ENCODE data around the gene NUP205.
A peak's percentile ranks its signal among the peaks of the same experiment; 100 is the strongest.

NUP205 gene, protein sequence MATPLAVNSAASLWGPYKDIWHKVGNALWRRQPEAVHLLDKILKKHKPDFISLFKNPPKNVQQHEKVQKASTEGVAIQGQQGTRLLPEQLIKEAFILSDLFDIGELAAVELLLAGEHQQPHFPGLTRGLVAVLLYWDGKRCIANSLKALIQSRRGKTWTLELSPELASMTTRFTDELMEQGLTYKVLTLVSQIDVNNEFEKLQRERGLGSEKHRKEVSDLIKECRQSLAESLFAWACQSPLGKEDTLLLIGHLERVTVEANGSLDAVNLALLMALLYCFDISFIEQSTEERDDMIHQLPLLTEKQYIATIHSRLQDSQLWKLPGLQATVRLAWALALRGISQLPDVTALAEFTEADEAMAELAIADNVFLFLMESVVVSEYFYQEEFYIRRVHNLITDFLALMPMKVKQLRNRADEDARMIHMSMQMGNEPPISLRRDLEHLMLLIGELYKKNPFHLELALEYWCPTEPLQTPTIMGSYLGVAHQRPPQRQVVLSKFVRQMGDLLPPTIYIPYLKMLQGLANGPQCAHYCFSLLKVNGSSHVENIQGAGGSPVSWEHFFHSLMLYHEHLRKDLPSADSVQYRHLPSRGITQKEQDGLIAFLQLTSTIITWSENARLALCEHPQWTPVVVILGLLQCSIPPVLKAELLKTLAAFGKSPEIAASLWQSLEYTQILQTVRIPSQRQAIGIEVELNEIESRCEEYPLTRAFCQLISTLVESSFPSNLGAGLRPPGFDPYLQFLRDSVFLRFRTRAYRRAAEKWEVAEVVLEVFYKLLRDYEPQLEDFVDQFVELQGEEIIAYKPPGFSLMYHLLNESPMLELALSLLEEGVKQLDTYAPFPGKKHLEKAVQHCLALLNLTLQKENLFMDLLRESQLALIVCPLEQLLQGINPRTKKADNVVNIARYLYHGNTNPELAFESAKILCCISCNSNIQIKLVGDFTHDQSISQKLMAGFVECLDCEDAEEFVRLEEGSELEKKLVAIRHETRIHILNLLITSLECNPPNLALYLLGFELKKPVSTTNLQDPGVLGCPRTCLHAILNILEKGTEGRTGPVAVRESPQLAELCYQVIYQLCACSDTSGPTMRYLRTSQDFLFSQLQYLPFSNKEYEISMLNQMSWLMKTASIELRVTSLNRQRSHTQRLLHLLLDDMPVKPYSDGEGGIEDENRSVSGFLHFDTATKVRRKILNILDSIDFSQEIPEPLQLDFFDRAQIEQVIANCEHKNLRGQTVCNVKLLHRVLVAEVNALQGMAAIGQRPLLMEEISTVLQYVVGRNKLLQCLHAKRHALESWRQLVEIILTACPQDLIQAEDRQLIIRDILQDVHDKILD (N-terminal part only)

GRCh38 chr7:135557455-135558336, at the start of gene NUP205:
Gene NUP205 (plus strand): TSS chr7:135557917. CDS start chr7:135557945, 28 bp downstream.
- peak; percentile 50 to 61 (median 55) for DNase-seq (ENCODE audit: low read depth in 3 of 3)

- DNase-seq (ENCODE audit: low read depth in 3 of 3) = peak in 1 of 3 experiments; percentile 13
These were observed 48.7 kb upstream of the NUP205 start for GRCh38 chr7:135508883-135509588.

DNA sequence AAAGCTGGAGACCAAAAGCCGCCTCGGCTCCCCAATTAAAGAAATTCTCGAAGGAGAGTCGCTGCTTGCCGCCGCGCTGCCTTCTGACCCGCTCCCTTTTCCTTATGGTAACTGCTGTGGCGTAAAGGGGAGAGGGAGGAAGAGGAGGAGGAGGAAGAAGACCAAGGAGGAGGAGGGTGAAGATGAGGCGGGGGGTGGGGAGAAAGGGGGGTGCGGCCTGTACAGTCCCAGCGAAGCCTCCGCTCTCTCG, 48.2 kb upstream of the NUP205 start:
- no peak for DNase-seq (ENCODE audit: low read depth in 3 of 3)

DNA sequence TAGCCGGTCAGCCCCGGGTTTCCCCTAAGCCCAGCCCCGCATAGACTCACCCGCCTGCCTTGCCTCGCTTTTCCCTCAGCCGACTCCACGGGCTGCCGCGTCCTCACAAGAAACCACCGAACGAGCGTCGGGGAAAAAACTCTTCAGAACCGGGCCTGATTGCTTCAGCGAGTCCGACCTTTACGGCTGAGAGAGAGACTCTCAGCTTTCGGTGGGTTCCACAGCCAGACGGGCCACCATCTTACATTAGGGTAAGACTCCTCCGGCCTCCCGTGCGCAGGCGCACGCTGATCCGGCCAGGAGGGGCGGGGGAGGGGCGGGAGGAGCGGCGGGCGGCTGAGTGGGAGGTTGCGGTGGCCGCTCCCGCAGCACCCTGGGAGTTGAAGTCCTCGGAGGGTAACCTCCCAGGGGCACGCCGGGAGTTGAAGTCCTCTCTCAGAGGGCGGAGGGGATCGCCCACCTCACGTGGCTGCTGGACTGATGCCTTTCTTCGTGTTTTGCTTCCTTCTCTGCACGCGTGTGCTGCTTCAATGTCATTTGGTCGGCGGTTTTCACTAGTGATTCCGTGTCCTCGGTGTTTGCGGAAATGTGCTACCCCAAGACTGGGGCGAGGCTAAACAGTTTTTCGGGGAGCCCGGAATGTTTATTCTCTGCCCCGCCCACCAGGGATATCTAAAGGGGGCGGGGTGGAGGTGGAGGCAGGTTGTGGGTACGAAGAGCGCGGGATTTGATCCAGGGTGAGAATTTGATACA, 47.7 kb upstream of the NUP205 start, which contains the start of gene CNOT4:
Gene CNOT4 (minus strand): TSS at position 264 of the 753 bp plus-strand sequence. CDS start 71,771 bp downstream, outside the sequence.
- peak; percentile 93 to 97 (median 95) for DNase-seq (ENCODE audit: low read depth in 3 of 3)

- no peak for DNase-seq (ENCODE audit: low read depth in 3 of 3)
These were observed 47.0 kb upstream of the NUP205 start for GRCh38 chr7:135510592-135511183.

DNA sequence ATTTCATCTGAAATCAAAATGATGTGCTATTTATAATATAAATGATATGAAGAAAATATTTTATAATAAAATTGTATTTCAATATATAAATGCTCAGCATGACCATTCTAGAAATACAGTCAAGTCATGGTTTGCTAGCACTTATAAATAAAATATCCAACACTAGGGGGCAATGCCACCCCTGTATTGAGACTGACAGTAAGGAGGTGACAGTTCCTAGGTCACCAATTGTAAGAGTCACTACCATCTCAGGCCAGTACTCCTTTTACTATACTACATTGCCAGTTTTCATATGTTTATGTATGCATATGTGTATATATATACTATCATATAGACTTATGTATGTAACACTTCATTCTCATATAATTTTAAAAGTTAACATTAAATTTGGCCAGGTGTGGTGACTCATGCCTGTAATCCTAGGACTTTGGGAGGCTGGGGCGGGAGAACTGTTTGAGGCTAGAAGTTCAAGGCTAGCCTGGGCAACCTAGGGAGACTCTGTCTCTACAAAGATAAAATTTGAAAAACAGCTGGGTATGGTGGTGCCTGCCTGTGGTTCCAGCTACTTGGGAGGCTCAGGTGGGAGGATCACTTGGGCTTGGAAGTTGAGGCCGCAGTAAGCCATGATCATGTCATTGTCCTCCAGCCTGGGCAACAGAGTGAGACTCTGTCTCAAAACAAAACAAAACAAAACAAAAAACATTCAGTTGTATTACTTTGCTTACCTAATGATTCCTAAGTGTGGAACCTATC, 45.4 kb upstream of the NUP205 start:
- no peak for DNase-seq (ENCODE audit: low read depth in 3 of 3)

DNA sequence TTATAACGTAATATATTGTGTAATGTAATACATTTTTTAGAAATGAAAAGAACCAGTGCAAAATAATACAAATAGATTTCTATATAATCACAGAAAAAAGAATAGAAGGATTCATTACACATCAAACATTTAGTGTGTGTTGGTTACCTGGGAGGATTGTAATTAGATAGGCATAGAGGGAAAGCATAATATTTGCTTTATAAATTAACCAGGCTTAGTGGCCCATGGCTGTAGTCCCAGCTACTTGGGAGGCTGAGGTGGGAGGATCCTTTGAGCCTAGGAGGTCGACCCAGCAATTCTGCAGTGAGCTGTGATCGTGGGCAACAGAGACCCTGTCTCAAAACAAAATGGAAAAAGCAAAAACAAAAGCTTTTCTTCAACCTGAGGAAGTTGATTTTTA, 42.9 kb upstream of the NUP205 start:
- no peak for DNase-seq (ENCODE audit: low read depth in 3 of 3)

GRCh38 chr7:135517060-135517459, 40.7 kb upstream of the NUP205 start:
- DNase-seq (ENCODE audit: low read depth in 3 of 3) = no peak

- no peak for DNase-seq (ENCODE audit: low read depth in 3 of 3)
These were observed 39.0 kb upstream of the NUP205 start for GRCh38 chr7:135518748-135519147.

GRCh38 chr7:135519233-135519688, 38.5 kb upstream of the NUP205 start:
- no peak for DNase-seq (ENCODE audit: low read depth in 3 of 3)

- DNase-seq (ENCODE audit: low read depth in 3 of 3) = no peak
These were observed 37.8 kb upstream of the NUP205 start for GRCh38 chr7:135519871-135520270.

GRCh38 chr7:135522509-135522908, 35.2 kb upstream of the NUP205 start:
- DNase-seq (ENCODE audit: low read depth in 3 of 3) = no peak

DNA sequence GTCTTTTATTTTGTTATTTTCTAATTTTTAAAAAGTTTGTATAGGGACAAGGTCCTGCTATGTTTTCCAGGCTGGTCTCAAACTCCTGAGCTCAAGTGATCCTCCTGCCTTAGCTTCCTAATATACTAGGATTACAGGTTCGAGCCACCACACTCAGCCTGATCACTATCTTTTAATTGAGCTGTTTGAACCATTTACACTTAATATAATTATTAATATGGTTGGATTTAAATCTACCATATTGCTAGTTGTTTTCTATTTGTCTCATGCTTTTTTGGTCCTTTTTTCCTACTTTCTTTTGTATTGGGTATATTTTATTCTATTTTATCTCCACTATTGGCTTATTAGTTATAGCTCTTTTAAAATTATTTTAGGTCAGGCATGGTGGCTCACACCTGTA, 34.6 kb upstream of the NUP205 start:
- DNase-seq (ENCODE audit: low read depth in 3 of 3) = no peak

- DNase-seq (ENCODE audit: low read depth in 3 of 3) = no peak
These were observed 32.3 kb upstream of the NUP205 start for GRCh38 chr7:135525426-135525825.

- no peak for DNase-seq (ENCODE audit: low read depth in 3 of 3)
These were observed 30.7 kb upstream of the NUP205 start for GRCh38 chr7:135527025-135527424.

DNA sequence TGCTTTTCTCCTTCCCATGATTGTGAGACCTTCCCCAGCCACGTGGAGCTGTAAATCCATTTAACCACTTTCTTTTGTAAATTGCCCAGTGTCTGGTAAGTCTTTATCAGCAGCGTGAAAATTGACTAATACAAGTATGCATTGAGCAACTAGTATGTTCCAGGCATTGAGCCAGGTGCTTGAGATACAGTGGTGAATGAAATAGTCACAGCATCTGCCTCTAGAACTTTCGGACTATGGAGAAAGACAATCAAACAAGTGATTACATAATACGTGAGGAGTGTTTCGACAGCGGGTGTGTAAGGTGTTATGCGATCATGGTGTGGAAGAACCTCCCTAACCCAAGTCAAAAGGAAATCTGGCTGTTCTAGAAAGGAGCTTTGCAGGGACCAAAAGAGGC, 21.6 kb upstream of the NUP205 start:
- no peak for DNase-seq (ENCODE audit: low read depth in 3 of 3)

DNA sequence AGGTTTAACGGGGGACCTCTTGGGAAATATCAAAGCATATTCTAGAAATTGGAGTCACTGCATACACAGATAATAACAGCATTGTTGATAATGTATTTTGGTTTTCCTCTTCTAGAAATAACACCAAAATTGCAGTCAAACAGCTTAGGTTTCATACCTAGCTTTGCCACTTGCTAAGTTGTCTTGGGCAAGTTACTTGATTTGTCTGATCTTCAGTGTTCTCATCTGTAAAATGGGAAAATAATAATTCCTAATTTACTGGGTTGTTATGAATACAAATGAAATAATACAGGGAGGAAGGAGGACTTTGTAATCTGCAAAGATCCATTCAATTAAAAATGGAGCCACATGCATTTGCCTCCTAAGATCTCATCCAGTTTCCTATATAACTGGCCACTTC, 20.3 kb upstream of the NUP205 start:
- DNase-seq (ENCODE audit: low read depth in 3 of 3) = no peak

- DNase-seq (ENCODE audit: low read depth in 3 of 3) = no peak
These were observed 19.8 kb upstream of the NUP205 start for GRCh38 chr7:135537905-135538304.
